AG04450 (cell line): ENCODE data around the gene LAX1. TPM values are rescaled to one million over a fixed set of nuclear protein-coding genes. Genes with fewer than 3 reads are reported as not detected.

Source experiments
- CTCF ChIA-PET: fragments of 300-600, 350-600 bp; formaldehyde crosslinking; extraction: SDS; loops from one replicate; lab custom pipeline; 2022; ENCODE audit warnings: antibody characterized with exemption, inconsistent platforms; lab: Charles Lee
- POLR2A ChIA-PET: fragments of 350-600 bp; formaldehyde crosslinking; extraction: SDS; loops from one replicate; lab custom pipeline; 2021; ENCODE audit warnings: antibody characterized with exemption, inconsistent platforms; lab: Yijun Ruan, JAX
- DNase-seq: peaks from one replicate; pipeline ENCODE4 v3.0.0-alpha.2; 2011; ENCODE audit warnings: low read depth, low spot score
- H3K27ac ChIP-seq: one replicate; pipeline ENCODE4 v1.5.1; 2012; ENCODE audit warnings: low read depth, low read length, control low read depth
- H3K27me3 ChIP-seq: one replicate; pipeline ENCODE4 v1.6.0; 2012; ENCODE audit warnings: low read length; ENCODE audit not compliant: control insufficient read depth, insufficient read depth
- H3K4me3 ChIP-seq: 2 replicates; pipeline ENCODE4 v1.5.1; 2011; ENCODE audit warnings: mild to moderate bottlenecking, low read depth, low read length, control low read depth
- H3K9me3 ChIP-seq: 2 replicates; pipeline ENCODE4 v1.5.1; 2012; ENCODE audit warnings: low read length; ENCODE audit not compliant: control insufficient read depth, insufficient read depth
- polyA plus RNA-seq: library from polyadenylated mRNA; depleted of rRNA; stranded (reverse); fragments of >200 nt; gene quantifications from 2 replicates; pipeline ENCODE4 v1.2.3, GENCODE V29; 2011
- TF ChIP-seq, protein P1 (sequence below): IDR thresholded peaks from 2 replicates; pipeline ENCODE4 v1.5.1; 2011; ENCODE audit warnings: low read depth, low read length, control low read depth, inconsistent platforms

The LAX1 gene
- polyA plus RNA-seq, 1 experiment: not detected

DNA sequence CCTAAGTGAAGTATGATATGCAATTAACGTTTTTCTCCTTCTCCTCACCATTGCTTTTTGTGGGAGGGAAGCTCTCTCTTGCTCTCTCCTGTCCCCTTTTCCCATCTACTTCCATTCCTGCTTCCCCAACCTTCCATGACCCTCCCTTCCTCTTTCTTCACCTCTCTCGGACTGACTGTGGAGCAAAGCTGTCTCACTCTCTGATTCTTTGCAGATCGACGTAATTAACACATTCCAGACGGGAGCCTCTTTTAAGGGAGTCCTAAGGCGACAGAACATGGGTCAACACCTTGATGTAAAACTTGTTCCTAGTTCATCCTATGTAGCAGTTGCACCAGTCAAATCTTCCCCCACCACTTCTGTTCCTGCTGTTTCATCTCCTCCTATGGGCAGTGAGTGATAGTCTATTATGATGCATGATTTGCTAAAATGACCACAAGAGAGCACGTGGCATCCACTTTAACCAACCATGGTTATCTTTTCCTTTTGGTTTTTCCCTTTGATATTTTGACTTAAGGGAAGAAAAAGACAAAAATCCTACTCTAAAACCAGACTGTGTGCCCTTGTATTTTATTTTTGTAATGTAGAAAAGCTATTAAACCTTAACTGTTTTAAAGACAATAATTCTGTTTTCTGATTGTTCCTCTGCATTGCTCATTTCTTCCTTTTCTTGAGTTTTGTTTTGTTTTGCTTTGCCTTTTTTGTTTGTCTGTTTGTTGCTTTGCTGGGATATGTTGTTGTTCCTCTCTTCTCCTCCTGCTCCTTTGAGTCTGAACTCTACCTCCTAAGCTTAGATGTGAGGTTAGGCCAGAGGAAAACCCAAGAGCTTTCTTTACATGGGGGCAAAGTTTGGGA, 31.7 kb upstream of the LAX1 start:
- Histone ChIP-seq H3K27me3 (no peaks in the 10 kb centered on the region), H3K9me3 (no peaks in the 10 kb centered on the region), H3K4me3 (no peak overlapping the region), H3K27ac (no peak overlapping the region)
- DNase-seq: no peak
- ChIA-PET CTCF (interaction anchor here (0.6 kb wide), 2 partner anchors 137 to 1106 kb away, joined by 3 read pairs; no protein-coding TSS in a partner anchor), POLR2A (no interaction called here)
- TF ChIP-seq, protein P1, sequence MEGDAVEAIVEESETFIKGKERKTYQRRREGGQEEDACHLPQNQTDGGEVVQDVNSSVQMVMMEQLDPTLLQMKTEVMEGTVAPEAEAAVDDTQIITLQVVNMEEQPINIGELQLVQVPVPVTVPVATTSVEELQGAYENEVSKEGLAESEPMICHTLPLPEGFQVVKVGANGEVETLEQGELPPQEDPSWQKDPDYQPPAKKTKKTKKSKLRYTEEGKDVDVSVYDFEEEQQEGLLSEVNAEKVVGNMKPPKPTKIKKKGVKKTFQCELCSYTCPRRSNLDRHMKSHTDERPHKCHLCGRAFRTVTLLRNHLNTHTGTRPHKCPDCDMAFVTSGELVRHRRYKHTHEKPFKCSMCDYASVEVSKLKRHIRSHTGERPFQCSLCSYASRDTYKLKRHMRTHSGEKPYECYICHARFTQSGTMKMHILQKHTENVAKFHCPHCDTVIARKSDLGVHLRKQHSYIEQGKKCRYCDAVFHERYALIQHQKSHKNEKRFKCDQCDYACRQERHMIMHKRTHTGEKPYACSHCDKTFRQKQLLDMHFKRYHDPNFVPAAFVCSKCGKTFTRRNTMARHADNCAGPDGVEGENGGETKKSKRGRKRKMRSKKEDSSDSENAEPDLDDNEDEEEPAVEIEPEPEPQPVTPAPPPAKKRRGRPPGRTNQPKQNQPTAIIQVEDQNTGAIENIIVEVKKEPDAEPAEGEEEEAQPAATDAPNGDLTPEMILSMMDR: no peak

DNA sequence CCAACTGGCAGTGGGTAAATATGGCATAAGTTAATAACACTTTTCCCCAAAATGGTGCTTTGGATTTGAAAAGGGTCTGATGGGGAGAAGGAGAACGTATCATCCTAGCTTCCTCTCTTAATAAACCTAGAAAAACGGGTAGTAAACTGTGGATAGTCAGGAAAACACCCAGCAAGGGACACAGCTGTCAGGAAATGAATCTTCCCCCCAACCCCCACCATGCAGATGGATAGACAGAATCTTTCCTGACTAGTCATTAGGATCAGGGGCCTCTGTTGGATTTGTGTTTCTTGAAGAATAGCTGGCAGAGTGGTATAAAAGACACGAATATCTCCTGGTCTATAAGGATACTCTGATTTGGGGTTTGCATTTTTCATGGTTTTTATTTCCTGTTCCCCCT, 22.5 kb upstream of the LAX1 start:
- no peak for DNase-seq
- CTCF ChIA-PET: no interaction called here
- POLR2A ChIA-PET: no interaction called here
- H3K27me3 ChIP-seq: no peaks in the 10 kb centered on the region
- TF ChIP-seq, protein P1: no peak
- H3K9me3 ChIP-seq: no peaks in the 10 kb centered on the region
- H3K27ac ChIP-seq: no peak overlapping the region
- no peak overlapping the region for H3K4me3 ChIP-seq

DNA sequence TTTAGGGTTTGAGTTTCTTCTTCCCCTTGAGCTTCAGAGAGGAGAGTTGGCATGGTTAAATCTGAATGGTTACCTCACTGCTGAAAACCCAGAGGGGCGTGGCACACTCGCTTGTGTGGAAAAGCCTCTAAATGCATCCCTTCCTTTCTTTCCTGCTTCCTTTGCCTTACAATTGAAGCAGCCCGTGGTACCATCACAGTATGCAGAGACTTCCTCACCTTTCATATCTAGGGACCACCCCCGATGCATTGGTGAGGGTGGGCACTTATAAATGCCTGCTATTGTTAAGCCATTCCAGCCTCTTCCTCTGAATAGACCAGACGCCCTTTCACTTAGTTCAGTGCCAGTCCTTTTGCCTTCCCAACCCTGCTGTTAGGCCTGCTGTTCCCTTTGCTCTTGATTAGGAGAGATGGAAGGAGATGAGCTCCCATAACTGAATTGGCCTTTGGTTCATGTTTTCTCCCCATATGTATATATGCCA, 21.9 kb upstream of the LAX1 start:
- H3K27ac ChIP-seq: no peak overlapping the region
- TF ChIP-seq, protein P1: no peak
- ChIA-PET POLR2A (no interaction called here), CTCF (no interaction called here)
- DNase-seq: no peak
- no peaks in the 10 kb centered on the region for H3K27me3 ChIP-seq
- H3K4me3 ChIP-seq: no peak overlapping the region
- H3K9me3 ChIP-seq: no peaks in the 10 kb centered on the region

- Histone ChIP-seq H3K9me3 (no peaks in the 10 kb centered on the region), H3K27ac (no peak overlapping the region), H3K4me3 (no peak overlapping the region), H3K27me3 (no peaks in the 10 kb centered on the region)
- CTCF ChIA-PET: no interaction called here
- POLR2A ChIA-PET: interaction anchor here (0.6 kb wide), 1 partner anchor 52 kb away, joined by 3 read pairs; no protein-coding TSS in a partner anchor
- no peak for DNase-seq
- TF ChIP-seq, protein P1: no peak
Observed at GRCh38 chr1:203744075-203744972, 20.7 kb upstream of the LAX1 start.
